HepG2 (cell line): ENCODE measurements around the gene RNASE8. TPM values are rescaled to one million over a fixed set of nuclear protein-coding genes. Genes with fewer than 3 reads are reported as not detected.
A peak's percentile ranks its signal among the peaks of the same experiment; 100 is the strongest.

ENCODE experiments used
- ATAC-seq: fragments of 200-7000 bp; cut with Tn5 transposase; 3 replicates; pipeline ENCODE4 v1.9.1; 2020; ENCODE audit warnings: mild to moderate bottlenecking, moderate library complexity
- BruUV-seq: library from RNA; stranded (reverse); fragments of 400-500 nt; replicated peaks from 2 replicates; lab custom pipeline; 2021; lab: Mats Ljungman, UMichigan
- CTCF ChIA-PET: fragments of 300-600 bp; formaldehyde crosslinking; extraction: SDS; loops from one replicate; lab custom pipeline; 2021; ENCODE audit warnings: low total read pairs, inconsistent platforms, low intra/inter-chr PET ratio; lab: Yijun Ruan, JAX
- POLR2A ChIA-PET: fragments of 350-600 bp; sonication (Branson Sonifier 250); formaldehyde crosslinking; loops from one replicate; lab custom pipeline; 2020; ENCODE audit warnings: antibody characterized with exemption, inconsistent platforms; lab: Yijun Ruan, JAX
- DNase-seq: peaks from one replicate; pipeline ENCODE4 v3.0.0-alpha.2; 2015; ENCODE audit warnings: low spot score
- FAIRE-seq: peaks from 3 replicates; lab custom pipeline; 2011; peaks lifted over from hg19 to GRCh38; lab: Jason Lieb, UNC
- H2AFZ ChIP-seq: one replicate; pipeline ENCODE4 v1.6.1; 2011; ENCODE audit warnings: low read length, inconsistent platforms
- H3K27ac ChIP-seq: fragments of 300-600 bp; 3 replicates; pipeline ENCODE4 v1.8.0; 2011; ENCODE audit warnings: mixed run types, mild to moderate bottlenecking, mixed read lengths, low read length, inconsistent platforms; ENCODE audit not compliant: insufficient read depth; ENCODE audit errors: extremely low read length
- H3K27me3 ChIP-seq, 2 experiments: fragments of 200-600 bp in 1 of 2; 2 replicates in 1 of 2; 3 replicates in 1 of 2; pipeline versions ENCODE4 v1.6.0 to v1.8.0; 2011; ENCODE audit warnings: low read length in 2 of 2, mild to moderate bottlenecking in 2 of 2, moderate library complexity in 2 of 2, inconsistent platforms in 1 of 2; ENCODE audit not compliant: insufficient read depth in 2 of 2, control insufficient read depth in 1 of 2
- H3K36me3 ChIP-seq, 2 experiments: fragments of 200-600 bp in 1 of 2; replicated peaks in 1 of 2; 2 replicates in 1 of 2; 3 replicates in 1 of 2; pipeline versions ENCODE4 v1.5.1 to v1.8.0; 2011; ENCODE audit warnings: low read length in 2 of 2, inconsistent platforms in 1 of 2; ENCODE audit not compliant: insufficient read depth in 2 of 2, control insufficient read depth in 1 of 2
- H3K4me1 ChIP-seq: 2 replicates; pipeline ENCODE4 v1.5.1; 2012; ENCODE audit warnings: low read length, inconsistent platforms; ENCODE audit not compliant: insufficient read depth
- H3K4me2 ChIP-seq: 2 replicates; pipeline ENCODE4 v1.6.0; 2011; ENCODE audit warnings: low read depth, low read length, inconsistent platforms
- H3K4me3 ChIP-seq, 3 experiments: fragments of 200-600 bp in 1 of 3; sonication (generic), shearing (Covaris generic) in 1 of 3; replicated peaks in 1 of 3; 2 replicates each; pipeline ENCODE4 v1.5.1; 2011 to 2016; ENCODE audit warnings: low read length in 3 of 3, inconsistent platforms in 2 of 3, low read depth in 2 of 3, mild to moderate bottlenecking in 2 of 3, control low read depth in 1 of 3, mixed read lengths in 1 of 3; ENCODE audit not compliant: insufficient read depth in 1 of 3
- H3K79me2 ChIP-seq: one replicate; pipeline ENCODE4 v1.6.1; 2011; ENCODE audit warnings: low read length, inconsistent platforms; ENCODE audit not compliant: insufficient read depth
- H3K9ac ChIP-seq: 2 replicates; pipeline ENCODE4 v1.6.0; 2011; ENCODE audit warnings: mild to moderate bottlenecking, low read depth, low read length, inconsistent platforms; ENCODE audit not compliant: insufficient read depth
- H3K9me3 ChIP-seq: 2 replicates; pipeline ENCODE4 v1.5.1; 2012; ENCODE audit warnings: mild to moderate bottlenecking, low read length
- H4K20me1 ChIP-seq: 2 replicates; pipeline ENCODE4 v1.6.0; 2011; ENCODE audit warnings: inconsistent platforms, mild to moderate bottlenecking, low read length, moderate library complexity; ENCODE audit not compliant: insufficient read depth
- BCL3 ChIP-seq: sonication (generic); formaldehyde crosslinking; IDR thresholded peaks from 2 replicates; pipeline ENCODE4 v1.5.1; 2020; ENCODE audit warnings: mild to moderate bottlenecking, missing genetic modification reagents, moderate library complexity
- CSRNP2 ChIP-seq: sonication (generic); formaldehyde crosslinking; conservative IDR thresholded peaks from 2 replicates; pipeline ENCODE4 v1.8.0; 2022; ENCODE audit warnings: low read depth, missing genetic modification reagents
- MAF1 ChIP-seq: sonication (generic); formaldehyde crosslinking; IDR thresholded peaks from 2 replicates; pipeline ENCODE4 v1.5.0; 2020; ENCODE audit warnings: missing genetic modification reagents, borderline replicate concordance
- MAFF ChIP-seq: IDR thresholded peaks from 2 replicates; pipeline ENCODE4 v1.6.1; 2011; ENCODE audit warnings: low read depth, low read length, improper control_type of control experiment
- MED13 ChIP-seq: sonication (generic); formaldehyde crosslinking; IDR thresholded peaks from 2 replicates; pipeline ENCODE4 v1.5.0; 2020; ENCODE audit warnings: missing genetic modification reagents
- RFX3 ChIP-seq: IDR thresholded peaks from 2 replicates; pipeline ENCODE4 v1.6.1; 2016; ENCODE audit warnings: missing biosample characterization, missing genetic modification reagents
- SP2 ChIP-seq: sonication (generic); formaldehyde crosslinking; IDR thresholded peaks from 2 replicates; pipeline ENCODE4 v1.5.1; 2020; ENCODE audit warnings: mild to moderate bottlenecking, missing genetic modification reagents
- SP5 ChIP-seq: IDR thresholded peaks from 2 replicates; pipeline ENCODE4 v1.6.1; 2016; ENCODE audit warnings: low read depth, borderline replicate concordance
- SRY ChIP-seq: sonication (generic); formaldehyde crosslinking; IDR thresholded peaks from 2 replicates; pipeline ENCODE4 v1.8.0; 2022; ENCODE audit warnings: mild to moderate bottlenecking, missing genetic modification reagents
- SUZ12 ChIP-seq: fragments of 150-350 bp; IDR thresholded peaks from 2 replicates; pipeline ENCODE4 v1.6.1; 2014; ENCODE audit warnings: low read depth, low read length
- ZBTB7B ChIP-seq: sonication (generic); formaldehyde crosslinking; IDR thresholded peaks from 2 replicates; pipeline ENCODE4 v1.4.0; 2020; ENCODE audit warnings: missing genetic modification reagents
- ZMAT5 ChIP-seq: sonication (generic); formaldehyde crosslinking; IDR thresholded peaks from 2 replicates; pipeline ENCODE4 v1.5.0; 2020; ENCODE audit warnings: mild to moderate bottlenecking, low read depth, missing genetic modification reagents, borderline replicate concordance
- ZNF18 ChIP-seq: sonication (generic); formaldehyde crosslinking; IDR thresholded peaks from 2 replicates; pipeline ENCODE4 v1.8.0; 2022; ENCODE audit warnings: mild to moderate bottlenecking, missing genetic modification reagents; ENCODE audit not compliant: insufficient replicate concordance
- ZNF530 ChIP-seq: sonication (generic); formaldehyde crosslinking; IDR thresholded peaks from 2 replicates; pipeline ENCODE4 v1.5.0; 2020; ENCODE audit warnings: low read depth, mild to moderate bottlenecking, missing genetic modification reagents
- ZNF556 ChIP-seq: sonication (generic); formaldehyde crosslinking; IDR thresholded peaks from 2 replicates; pipeline ENCODE4 v1.4.0; 2020; ENCODE audit warnings: mild to moderate bottlenecking, missing genetic modification reagents, borderline replicate concordance
- ZNF576 ChIP-seq: sonication (generic); formaldehyde crosslinking; IDR thresholded peaks from 2 replicates; pipeline ENCODE4 v1.4.0; 2020; ENCODE audit warnings: mild to moderate bottlenecking, missing genetic modification reagents
- ZNF883 ChIP-seq: sonication (generic); formaldehyde crosslinking; IDR thresholded peaks from 2 replicates; pipeline ENCODE4 v1.5.1; 2020; ENCODE audit warnings: mild to moderate bottlenecking, missing genetic modification reagents; ENCODE audit errors: not compliant biosample characterization
- ZSCAN29 ChIP-seq: sonication (generic); formaldehyde crosslinking; conservative IDR thresholded peaks from 2 replicates; pipeline ENCODE4 v1.4.0; 2020; ENCODE audit warnings: mild to moderate bottlenecking, missing genetic modification reagents
- WGBS: methylation state at CpG from one replicate; pipeline ENCODE4 v1.1.6; 2017; ENCODE audit warnings: low lambda C conversion rate; 5-methylcytosine and 5-hydroxymethylcytosine counted together
- in situ Hi-C: cut with HindIII; loops from 2 replicates; pipeline ENCODE4 v1.10.0; 2017; ENCODE audit warnings: low pct_unique_long_range_greater_than_20kb; ENCODE audit not compliant: extremely low pct_ligation_motif_present
- intact Hi-C: fragments of 100-400 bp; cut with micrococcal nuclease; formaldehyde crosslinking; loops from one replicate; pipeline ENCODE4 v1.10.0; 2022; ENCODE audit not compliant: unreplicated experiment
- polyA plus RNA-seq, 8 experiments: library from polyadenylated mRNA; depleted of rRNA in 3 of 8; stranded (reverse) in 7 of 8; unstranded in 1 of 8; fragments of >200 nt; fragmentation: Illumina TruSeq in 4 of 8; extraction: Trizol in 4 of 8; gene quantifications; 2 replicates each; pipeline versions ENCODE4 v1.2.1 to v1.2.3, GENCODE V29; 2011 to 2016; ENCODE audit warnings: low read depth in 4 of 8, missing spikeins in 1 of 8, mixed read lengths in 1 of 8; ENCODE audit not compliant: insufficient read depth in 1 of 8
- total RNA-seq, 5 experiments: library from RNA; depleted of rRNA; stranded (reverse); fragments of >200 nt; fragmentation: Illumina TruSeq; extraction: Trizol; gene quantifications; 2 replicates each; pipeline ENCODE4 v1.2.3, GENCODE V29; 2016; ENCODE audit warnings: low read depth in 1 of 5

RNASE8 gene
- total and polyA plus RNA-seq, 2 of the 13 experiments (the other 11 are each of a cell fraction or from before 2014, with no cell fraction given) = not detected

- Histone ChIP-seq H3K27ac (peak overlapping the region; percentile 92), H3K36me3 (no peaks in the 10 kb centered on the region), H2AFZ (no peak overlapping the region), H3K9me3 (no peaks in the 10 kb centered on the region), H3K4me1 (peaks cover 98% of the 10 kb centered on the region), H3K4me2 (peak overlapping the region; percentile 71), H3K4me3 (peak overlapping the region; percentile 13 to 42 (median 14); a peak in 4 of 6 replicates), H3K9ac (peak overlapping the region; percentile 66), H3K27me3 (no peaks in the 10 kb centered on the region), H4K20me1 (no peaks in the 10 kb centered on the region), H3K79me2 (no peaks in the 10 kb centered on the region)
- ChIA-PET POLR2A (interaction anchor here (0.6 to 4.3 kb wide), 22 partner anchors 8 to 374 kb away, joined by 3 to 77 read pairs (median 6); partner anchors contain the start of genes ARHGEF40, NDRG2 and RNASE4), CTCF (interaction anchor here (1.0 to 3.2 kb wide), 6 partner anchors 11 to 49 kb away, joined by 3 to 12 read pairs (median 4); no protein-coding TSS in a partner anchor)
- ATAC-seq (peak; percentile 82), FAIRE-seq (peak; percentile 99), DNase-seq (peak; percentile 96)
- 3% methylated on average over 5 of the region's 5 CpGs for WGBS
- in situ Hi-C loops = no loop called here
- TSS peak; percentile 86 for BruUV-seq
- intact Hi-C loops = loop anchor here (1.0 to 5.0 kb wide), 4 partner anchors 13 to 373 kb away; partner anchors contain the start of gene RNASE4
- no peak for TF ChIP-seq CSRNP2
- TF ChIP-seq SP2 (CRISPR knock-in tag) = no peak
- no peak for TF ChIP-seq SUZ12
- TF ChIP-seq RFX3 (CRISPR knock-in tag) = no peak
- TF ChIP-seq BCL3 (CRISPR knock-in tag) = 0 out of 2 replicates have a peak, but pooled peaks have one; percentile 58
- no peak for TF ChIP-seq MAFF
- no peak for TF ChIP-seq ZNF18 (CRISPR knock-in tag)
- TF ChIP-seq ZBTB7B (CRISPR knock-in tag) = peak; percentile 73; the same call in 1 of the 2 replicates
- TF ChIP-seq ZMAT5 (CRISPR knock-in tag) = no peak
- TF ChIP-seq ZSCAN29 (CRISPR knock-in tag) = no peak; the same call in 1 of the 2 replicates
- TF ChIP-seq MED13 (CRISPR knock-in tag) = peak; percentile 82
- no peak for TF ChIP-seq MAF1 (CRISPR knock-in tag)
- TF ChIP-seq SRY = peak; percentile 31; the same call in 1 of the 2 replicates
- TF ChIP-seq ZNF576 (CRISPR knock-in tag) = no peak
- peak; percentile 55 for TF ChIP-seq ZNF883 (CRISPR knock-in tag)
- TF ChIP-seq ZNF556 (CRISPR knock-in tag) = peak; percentile 89
- TF ChIP-seq SP5 = peak; percentile 82; the same call in 1 of the 2 replicates
- no peak for TF ChIP-seq ZNF530 (CRISPR knock-in tag)
Measured at GRCh38 chr14:21055432-21056117, 2.0 kb upstream of the RNASE8 start.
